ENCODE results near the gene USP33.

DNA sequence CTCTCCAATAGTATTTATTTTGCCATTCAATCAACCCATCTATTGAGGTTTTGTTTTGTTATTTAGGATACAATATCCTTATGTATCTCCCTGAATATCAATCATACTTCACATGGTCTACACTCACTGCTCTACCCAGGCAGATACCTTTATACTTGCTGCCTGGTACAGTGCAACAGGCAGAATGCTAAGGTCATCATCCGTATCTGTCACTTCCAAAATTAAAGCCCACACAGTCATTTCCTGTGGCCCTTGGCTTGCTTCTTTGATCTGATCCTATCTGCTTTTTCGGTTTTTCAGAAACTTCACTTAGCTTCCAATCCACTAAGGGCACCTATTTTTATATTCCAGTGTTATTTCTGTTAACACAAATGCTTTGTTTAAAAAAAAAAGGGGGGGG, 54.9 kb downstream of the USP33 start:
- no peak for TF ChIP-seq POLR2A (IDR thresholded peaks at IDR 0.05)
- TF ChIP-seq, protein P1, sequence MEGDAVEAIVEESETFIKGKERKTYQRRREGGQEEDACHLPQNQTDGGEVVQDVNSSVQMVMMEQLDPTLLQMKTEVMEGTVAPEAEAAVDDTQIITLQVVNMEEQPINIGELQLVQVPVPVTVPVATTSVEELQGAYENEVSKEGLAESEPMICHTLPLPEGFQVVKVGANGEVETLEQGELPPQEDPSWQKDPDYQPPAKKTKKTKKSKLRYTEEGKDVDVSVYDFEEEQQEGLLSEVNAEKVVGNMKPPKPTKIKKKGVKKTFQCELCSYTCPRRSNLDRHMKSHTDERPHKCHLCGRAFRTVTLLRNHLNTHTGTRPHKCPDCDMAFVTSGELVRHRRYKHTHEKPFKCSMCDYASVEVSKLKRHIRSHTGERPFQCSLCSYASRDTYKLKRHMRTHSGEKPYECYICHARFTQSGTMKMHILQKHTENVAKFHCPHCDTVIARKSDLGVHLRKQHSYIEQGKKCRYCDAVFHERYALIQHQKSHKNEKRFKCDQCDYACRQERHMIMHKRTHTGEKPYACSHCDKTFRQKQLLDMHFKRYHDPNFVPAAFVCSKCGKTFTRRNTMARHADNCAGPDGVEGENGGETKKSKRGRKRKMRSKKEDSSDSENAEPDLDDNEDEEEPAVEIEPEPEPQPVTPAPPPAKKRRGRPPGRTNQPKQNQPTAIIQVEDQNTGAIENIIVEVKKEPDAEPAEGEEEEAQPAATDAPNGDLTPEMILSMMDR (IDR thresholded peaks at IDR 0.05): no peak
